Measurements from ENCODE around the gene TMEM150B. TPM values are rescaled to one million over a fixed set of nuclear protein-coding genes. Genes with fewer than 3 reads are reported as not detected.

The TMEM150B gene
- total and polyA plus RNA-seq, 9 of the 15 experiments (the other 6 are each of a cell fraction or from before 2014, with no cell fraction given): 0.47 to 1.3 (median 0.74) TPM; not detected in 2

- TF ChIP-seq, protein P1, sequence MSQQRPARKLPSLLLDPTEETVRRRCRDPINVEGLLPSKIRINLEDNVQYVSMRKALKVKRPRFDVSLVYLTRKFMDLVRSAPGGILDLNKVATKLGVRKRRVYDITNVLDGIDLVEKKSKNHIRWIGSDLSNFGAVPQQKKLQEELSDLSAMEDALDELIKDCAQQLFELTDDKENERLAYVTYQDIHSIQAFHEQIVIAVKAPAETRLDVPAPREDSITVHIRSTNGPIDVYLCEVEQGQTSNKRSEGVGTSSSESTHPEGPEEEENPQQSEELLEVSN (IDR thresholded peaks at IDR 0.05; ENCODE audit: borderline replicate concordance in 1 of 2, extremely low read depth in 1 of 2, insufficient read depth in 1 of 2, insufficient read length in 1 of 2, low read depth in 1 of 2, low read length in 1 of 2, poor library complexity in 1 of 2, severe bottlenecking in 1 of 2): peak; percentile 57 to 71
- TF ChIP-seq PHB2 (IDR thresholded peaks at IDR 0.05; ENCODE audit: low read depth) (no peak), GATAD2B (IDR thresholded peaks at IDR 0.05; ENCODE audit: borderline replicate concordance) (no peak), PTTG1 (tag; IDR thresholded peaks at IDR 0.05; ENCODE audit: low read depth) (no peak), ZNF41 (CRISPR knock-in tag; conservative IDR thresholded peaks at IDR 0.05) (no peak), NR4A1 (CRISPR knock-in tag; IDR thresholded peaks at IDR 0.05) (no peak), NR4A1 (tag; IDR thresholded peaks at IDR 0.05) (no peak), HOMEZ (CRISPR knock-in tag; IDR thresholded peaks at IDR 0.05) (no peak), FOXP1 (CRISPR knock-in tag; IDR thresholded peaks at IDR 0.05) (no peak), STAT5A (IDR thresholded peaks at IDR 0.05; ENCODE audit: borderline replicate concordance, low read length) (no peak), MTF1 (CRISPR knock-in tag; IDR thresholded peaks at IDR 0.05; ENCODE audit: borderline replicate concordance) (no peak), BRCA1 (IDR thresholded peaks at IDR 0.05) (no peak), BRCA1 (CRISPR knock-in tag; IDR thresholded peaks at IDR 0.05) (no peak), TFAM (CRISPR knock-in tag; conservative IDR thresholded peaks at IDR 0.05) (no peak), ZFPM2 (CRISPR knock-in tag; IDR thresholded peaks at IDR 0.05) (no peak), CTCFL (IDR thresholded peaks at IDR 0.05; ENCODE audit: borderline replicate concordance, insufficient read depth, low read depth, low read length, poor library complexity, severe bottlenecking) (peak; percentile 54), EHMT2 (IDR thresholded peaks at IDR 0.05) (no peak), ASH1L (IDR thresholded peaks at IDR 0.05; ENCODE audit: borderline replicate concordance, low read depth, partially characterized antibody) (peak; percentile 98), CHD4 (IDR thresholded peaks at IDR 0.05; ENCODE audit: insufficient read depth, insufficient replicate concordance, low read depth, low read length, poor library complexity, severe bottlenecking) (no peak), ZNF3 (CRISPR knock-in tag; IDR thresholded peaks at IDR 0.05) (no peak), EZH2 (IDR thresholded peaks at IDR 0.05; ENCODE audit: borderline replicate concordance, low read depth, low read length) (no peak), MAFK (IDR thresholded peaks at IDR 0.05; ENCODE audit: low read length) (no peak)
- TF ChIP-seq, protein P2, sequence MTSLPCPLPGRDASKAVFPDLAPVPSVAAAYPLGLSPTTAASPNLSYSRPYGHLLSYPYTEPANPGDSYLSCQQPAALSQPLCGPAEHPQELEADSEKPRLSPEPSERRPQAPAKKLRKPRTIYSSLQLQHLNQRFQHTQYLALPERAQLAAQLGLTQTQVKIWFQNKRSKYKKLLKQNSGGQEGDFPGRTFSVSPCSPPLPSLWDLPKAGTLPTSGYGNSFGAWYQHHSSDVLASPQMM (CRISPR knock-in tag; IDR thresholded peaks at IDR 0.05): no peak
Measured at GRCh38 chr19:55339105-55339888, 14.2 kb upstream of the TMEM150B start, which contains the start of gene KMT5C (continued).

All from K562 (cell line).